HG02852 (cell line): ENCODE measurements around the gene SH3RF3.
"Not testable (repeated sequence)": the region's sequence is repeated elsewhere in the genome, so short reads cannot be mapped to it uniquely, and the experiment has no call there.

ENCODE experiments used
- ATAC-seq: cut with Tn5 transposase; IDR thresholded peaks from one replicate; pipeline ENCODE4 v1.9.1; 2021; ENCODE audit warnings: mild to moderate bottlenecking, moderate library complexity; ENCODE audit not compliant: unreplicated experiment

The SH3RF3 gene

GRCh38 chr2:109527079-109527478, 398.1 kb downstream of the SH3RF3 start:
- no peak for ATAC-seq

- no peak for ATAC-seq
Measured at GRCh38 chr2:109527846-109528705, 399.1 kb downstream of the SH3RF3 start.

DNA sequence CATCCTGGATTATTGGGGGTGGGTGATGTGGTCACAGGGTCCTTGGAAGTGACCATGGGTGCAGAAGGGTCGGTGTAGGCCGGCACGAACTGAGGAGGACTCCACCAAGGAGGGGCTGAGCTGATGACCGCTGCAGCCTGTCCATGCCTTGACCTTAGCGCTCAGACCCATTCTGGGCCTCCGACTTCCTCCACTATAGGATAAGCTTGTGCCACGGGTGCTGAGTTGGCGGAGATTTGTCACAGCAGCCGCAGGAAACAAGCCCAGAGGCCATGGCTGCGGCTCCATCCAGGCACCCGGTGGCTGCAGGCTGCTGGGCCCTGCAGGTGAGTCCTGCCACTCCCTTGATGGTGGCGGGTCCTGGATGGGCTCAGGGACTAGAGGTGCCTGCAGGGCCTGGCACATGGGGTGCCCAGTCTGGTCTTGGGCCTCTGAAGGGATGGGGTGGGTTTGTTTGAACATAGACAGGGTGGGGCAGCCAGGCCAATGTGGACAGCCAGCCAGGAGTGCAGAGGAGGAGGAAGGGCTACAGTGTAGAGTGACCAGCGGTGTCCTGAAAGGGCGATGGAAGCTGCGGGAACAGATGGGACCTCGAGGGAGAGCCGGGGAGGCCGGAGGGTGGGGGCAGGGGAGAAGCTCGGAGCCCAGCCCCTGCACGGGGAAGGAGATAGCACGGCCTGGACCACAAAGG, 400.0 kb downstream of the SH3RF3 start:
- no peak for ATAC-seq

DNA sequence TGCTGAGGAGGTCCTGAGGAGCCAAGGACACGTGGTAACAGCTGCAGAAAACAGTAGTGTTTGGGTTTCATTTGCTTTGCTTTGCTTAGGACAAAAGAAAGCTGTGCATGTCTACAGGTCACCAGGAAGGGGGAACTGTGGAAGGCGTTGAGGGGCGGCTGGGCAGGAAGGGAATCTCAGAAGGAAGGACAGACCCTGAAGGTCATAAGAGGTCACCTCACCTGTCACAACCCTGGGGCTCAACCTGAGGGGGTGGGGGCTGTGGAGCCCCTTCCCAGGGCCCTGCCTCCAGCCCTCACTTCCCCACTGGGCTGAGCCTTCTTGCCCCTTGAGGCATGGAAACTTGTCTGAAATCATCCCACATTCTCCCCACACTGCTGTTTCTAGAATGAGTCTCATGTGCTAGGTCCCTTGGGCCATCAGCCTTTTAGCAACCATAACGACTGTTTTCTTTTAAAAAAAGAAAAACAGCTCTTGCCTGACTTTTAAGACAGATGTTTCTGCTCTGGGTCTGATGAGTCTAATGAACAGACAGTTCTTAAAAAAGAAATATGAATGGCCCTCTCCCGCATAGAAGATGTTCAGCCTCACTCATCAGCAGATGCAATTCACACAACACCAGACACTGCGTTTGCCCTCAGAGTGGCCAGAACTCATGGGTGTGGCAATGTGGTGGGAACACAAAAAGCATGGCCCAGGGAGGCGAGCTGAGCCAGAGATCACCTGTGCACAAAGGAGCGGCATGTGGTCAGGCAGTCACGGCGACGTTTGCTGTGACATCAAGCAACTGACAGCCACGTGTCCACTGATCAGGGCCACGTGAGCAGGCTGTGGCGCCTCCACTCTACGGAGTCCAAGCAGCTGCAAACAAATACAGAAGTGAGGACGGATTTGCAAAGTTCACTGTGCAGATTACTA, 400.8 kb downstream of the SH3RF3 start:
- ATAC-seq, result no peak

DNA sequence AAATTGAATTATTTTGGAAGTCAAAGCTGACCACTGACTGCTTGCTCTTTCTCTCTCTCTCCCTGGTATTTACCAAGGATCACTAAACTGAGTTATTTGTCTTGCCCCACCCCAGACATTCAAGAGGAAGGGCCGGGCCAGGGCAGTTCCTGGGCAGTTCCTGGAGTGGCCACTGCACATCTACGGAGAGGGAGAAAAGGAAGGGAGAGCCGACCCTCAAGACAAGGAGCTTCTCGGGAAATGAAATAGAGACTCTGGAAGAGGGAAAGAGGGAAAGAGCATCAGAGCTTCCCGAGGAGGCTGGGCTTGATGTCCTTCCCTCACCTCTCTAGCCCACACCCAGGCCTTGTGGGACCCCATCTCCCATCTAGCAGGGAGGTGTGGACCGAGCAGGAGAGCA, 401.7 kb downstream of the SH3RF3 start:
- ATAC-seq, result no peak

GRCh38 chr2:109531221-109531620, 402.2 kb downstream of the SH3RF3 start:
- no peak for ATAC-seq

DNA sequence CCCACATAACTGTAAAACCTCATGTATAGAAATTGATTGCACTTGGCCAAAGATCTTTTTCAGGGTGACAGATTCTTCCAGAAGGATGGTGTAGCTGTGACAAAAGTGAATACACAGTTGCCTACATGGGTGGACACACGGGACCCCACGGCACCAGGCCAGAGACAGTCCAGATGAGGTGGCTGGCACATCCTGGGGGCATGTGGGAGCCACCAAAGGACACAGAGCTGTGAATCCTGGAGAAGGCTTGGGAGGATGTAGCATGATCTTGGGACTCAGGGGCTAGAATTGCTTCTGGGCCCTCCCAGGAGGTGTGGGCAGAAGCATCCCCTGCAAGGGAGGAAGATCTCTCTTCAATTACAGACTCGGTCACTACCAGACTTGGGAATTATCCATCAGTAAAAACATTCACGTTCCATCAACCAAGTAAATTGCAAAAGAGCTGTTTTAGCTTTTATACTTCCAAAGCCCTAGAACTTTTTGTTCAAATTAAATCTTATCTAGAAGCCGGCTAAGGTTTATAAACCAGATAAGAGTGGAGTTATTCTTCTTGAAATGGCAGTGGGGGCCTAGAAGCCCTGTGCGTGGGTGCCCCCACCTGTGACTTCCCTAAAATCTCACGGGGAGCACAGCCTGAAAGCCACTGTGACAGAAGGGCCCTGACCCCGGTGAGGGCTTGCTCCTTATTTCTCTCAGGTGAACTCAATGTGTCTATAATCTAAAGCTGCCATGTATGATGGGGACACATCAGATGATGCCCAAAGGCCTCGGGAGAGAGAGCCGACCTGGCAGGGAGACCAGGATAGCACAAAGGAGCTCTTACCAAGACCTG, 403.1 kb downstream of the SH3RF3 start:
- no peak for ATAC-seq

DNA sequence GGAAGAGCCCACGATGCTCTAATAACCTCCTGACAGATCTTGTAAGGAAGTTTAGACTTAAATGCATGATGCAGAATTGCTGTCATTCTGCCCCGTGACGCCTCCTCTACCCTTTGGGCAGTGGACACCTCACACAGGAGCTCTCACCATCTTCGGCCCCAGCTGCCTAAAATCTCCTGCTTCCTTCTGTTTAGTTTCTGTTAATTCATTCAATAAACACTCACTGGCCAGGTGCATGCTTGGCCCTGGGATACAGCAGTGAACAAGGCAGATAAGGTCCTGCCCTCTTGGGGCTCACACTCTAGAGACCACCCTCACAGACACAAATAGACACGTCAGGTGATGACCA, 403.7 kb downstream of the SH3RF3 start:
- ATAC-seq, result no peak

DNA sequence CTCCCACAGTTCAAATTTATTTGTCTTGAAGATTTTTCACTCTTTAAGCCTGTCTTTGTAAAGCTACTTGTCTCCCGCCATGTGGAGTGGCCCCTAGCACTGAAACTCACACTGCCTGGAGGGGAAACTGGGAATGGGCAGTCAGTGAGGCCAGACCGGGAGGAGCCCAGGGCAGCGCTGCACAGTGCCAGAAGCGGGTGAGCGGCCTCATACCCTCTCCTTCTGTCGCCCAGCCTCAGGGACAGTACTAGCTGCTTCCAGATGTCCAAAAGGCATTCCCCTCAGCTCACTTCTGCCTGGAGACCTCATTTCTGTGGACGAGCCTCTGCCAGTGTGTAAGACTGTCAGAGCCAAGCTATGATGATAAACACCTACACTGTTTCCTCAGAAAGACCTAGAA, 404.8 kb downstream of the SH3RF3 start:
- ATAC-seq, result no peak

DNA sequence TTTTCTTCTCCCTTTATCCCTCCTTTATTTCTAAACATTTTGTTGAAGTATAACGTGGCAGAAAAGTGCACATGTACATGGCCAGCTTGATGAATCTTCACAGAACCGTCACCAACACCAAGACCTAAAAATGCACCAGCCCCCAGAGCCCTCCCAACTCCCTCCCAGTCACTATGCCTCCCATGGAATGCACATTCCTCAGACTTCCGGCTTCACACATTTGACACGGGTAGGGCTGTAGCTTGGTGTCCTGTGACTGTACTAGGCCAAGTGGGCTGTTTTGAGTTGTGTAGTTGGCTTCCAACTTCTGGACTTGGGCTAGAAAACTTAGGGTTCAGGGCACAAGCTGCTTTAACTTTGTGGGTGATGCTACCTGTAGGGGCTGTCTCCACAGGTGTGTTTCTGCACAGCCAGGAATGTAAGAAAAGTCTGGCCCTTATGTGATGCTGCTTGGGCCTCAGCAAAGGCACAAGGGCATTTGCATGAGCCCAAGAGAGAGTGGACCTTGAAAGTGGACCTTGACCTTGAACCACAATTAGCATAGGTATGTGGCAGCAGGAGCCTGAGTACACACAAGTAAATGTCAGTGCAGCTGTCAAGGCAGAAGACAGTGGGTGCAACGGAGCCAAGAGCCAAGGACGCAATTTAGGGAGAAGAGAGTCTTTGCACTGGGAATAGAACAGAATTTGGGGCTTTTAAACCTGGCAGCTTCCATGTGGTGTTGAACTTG, 406.4 kb downstream of the SH3RF3 start:
- no peak for ATAC-seq

GRCh38 chr2:109536556-109536955, 407.6 kb downstream of the SH3RF3 start:
- ATAC-seq, result not testable (repeated sequence)

- ATAC-seq, result no peak
Measured at GRCh38 chr2:109537565-109538222, 408.7 kb downstream of the SH3RF3 start.

GRCh38 chr2:109538546-109538945, 409.5 kb downstream of the SH3RF3 start:
- ATAC-seq, result no peak

DNA sequence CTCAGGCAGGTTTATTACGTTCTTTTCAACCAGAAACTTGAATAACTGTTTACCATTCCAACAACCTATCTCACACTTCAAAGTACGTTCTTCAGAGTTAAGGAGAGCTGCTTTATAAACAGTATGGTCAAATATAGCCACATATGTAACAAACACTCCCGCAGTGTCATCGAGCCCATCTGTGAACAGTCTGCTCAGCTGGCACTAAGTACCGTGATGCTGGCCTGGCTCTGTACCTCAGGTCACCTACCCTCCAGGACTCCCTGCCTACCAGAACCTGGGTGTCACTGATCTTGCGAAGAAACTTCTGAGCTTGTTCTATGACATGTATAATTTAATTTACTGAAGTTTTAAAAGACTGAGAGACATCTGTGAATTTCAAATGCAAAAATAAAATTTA, 413.4 kb downstream of the SH3RF3 start:
- ATAC-seq, result no peak

- peak; percentile 80 for ATAC-seq
Measured at GRCh38 chr2:109545828-109546713, 417.1 kb downstream of the SH3RF3 start.

DNA sequence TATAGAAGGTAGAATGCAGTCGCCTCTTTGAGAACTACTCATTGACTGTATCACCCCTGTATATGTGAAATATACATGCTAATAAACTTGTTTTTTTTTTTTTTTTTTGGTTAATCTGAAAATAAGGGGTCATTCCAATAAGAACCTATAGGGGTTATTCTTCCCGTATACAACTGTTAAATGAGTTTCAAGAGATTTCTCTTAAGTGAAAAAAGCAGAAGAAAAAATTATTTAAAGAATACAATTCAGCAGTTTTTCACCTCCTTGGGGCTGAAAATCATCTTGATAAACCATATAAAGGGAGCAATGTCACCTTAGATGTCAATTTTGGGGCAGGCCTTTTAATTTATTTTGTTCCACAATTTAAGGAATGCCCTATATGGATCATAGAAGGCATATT, 418.3 kb downstream of the SH3RF3 start:
- no peak for ATAC-seq

- no peak for ATAC-seq
Measured at GRCh38 chr2:109549016-109549590, 420.1 kb downstream of the SH3RF3 start.
